Breast epithelium (tissue), 4 donors: ENCODE data around the gene PLXNC1. TPM values are rescaled to one million over a fixed set of nuclear protein-coding genes. Genes with fewer than 3 reads are reported as not detected.

Source experiments
- DNase-seq, 2 donors: peaks; one replicate each; pipeline ENCODE4 v3.0.0-alpha.2; 2019; ENCODE audit warnings: low spot score in 2 of 2
- H3K27ac ChIP-seq, 2 donors: fragments of 200-600 bp; sonication (generic) in 1 of 2; one replicate each; pipeline ENCODE4 v1.5.1; 2016 to 2019; ENCODE audit warnings: mild to moderate bottlenecking in 1 of 2
- H3K27me3 ChIP-seq, 2 donors: fragments of 200-600 bp; sonication (generic) in 1 of 2; one replicate each; pipeline versions ENCODE4 v1.5.1 to v1.6.0; 2017 to 2019; ENCODE audit warnings: control low read depth in 1 of 2, mild to moderate bottlenecking in 1 of 2
- H3K36me3 ChIP-seq: fragments of 200-600 bp; one replicate; pipeline ENCODE4 v1.5.1; 2019
- H3K4me1 ChIP-seq, 2 donors: fragments of 200-600 bp; sonication (generic); one replicate each; pipeline ENCODE4 v1.5.1; 2016 to 2019; ENCODE audit warnings: control low read depth in 1 of 2
- H3K4me3 ChIP-seq, 3 donors: fragments of 200-600 bp; sonication (generic); 1 replicate in 2 of 3; 2 replicates in 1 of 3; pipeline ENCODE4 v1.5.1; 2016 to 2019; ENCODE audit warnings: mild to moderate bottlenecking in 3 of 3, moderate library complexity in 2 of 3
- H3K9me3 ChIP-seq, 2 donors: fragments of 200-600 bp; sonication (generic) in 1 of 2; one replicate each; pipeline ENCODE4 v1.5.1; 2016 to 2019; ENCODE audit warnings: control low read depth in 1 of 2
- CTCF ChIP-seq, 3 donors: fragments of 450-650 bp; IDR thresholded peaks; one replicate each; pipeline ENCODE4 v1.5.1; 2016 to 2017; ENCODE audit warnings: antibody characterized with exemption in 3 of 3, mild to moderate bottlenecking in 3 of 3, moderate library complexity in 3 of 3
- POLR2A ChIP-seq: fragments of 450-650 bp; IDR thresholded peaks from one replicate; pipeline ENCODE4 v1.6.1; 2016; ENCODE audit warnings: antibody characterized with exemption, mild to moderate bottlenecking, moderate library complexity
- POLR2AphosphoS5 ChIP-seq, 3 donors: sonication (generic); formaldehyde crosslinking; IDR thresholded peaks; one replicate each; pipeline ENCODE4 v1.6.1; 2017; ENCODE audit warnings: antibody characterized with exemption in 3 of 3
- intact Hi-C: fragments of 100-400 bp; cut with DNase I; formaldehyde crosslinking; loops from one replicate; pipeline ENCODE4 v1.15.1; 2023; ENCODE audit warnings: low total_unique reads
- total RNA-seq, 3 donors: library from RNA; depleted of rRNA; stranded (reverse); fragments of >200 nt; gene quantifications; one replicate each; pipeline ENCODE4 v1.1.0, GENCODE V29; 2016

PLXNC1 gene
- total RNA-seq, 3 donors from 2014 or later: 7.5 to 21.4 (median 8.2) TPM

GRCh38 chr12:94198469-94198868 is 50.1 kb downstream of the PLXNC1 start:
- no peak overlapping the region for H3K27ac ChIP-seq
- H3K4me1 ChIP-seq: no peaks in the 10 kb centered on the region
- no peaks in the 10 kb centered on the region for H3K27me3 ChIP-seq
- DNase-seq: no peak
- H3K9me3 ChIP-seq: no peaks in the 10 kb centered on the region
- H3K4me3 ChIP-seq: no peak overlapping the region
- no peak for TF ChIP-seq POLR2AphosphoS5 (IDR thresholded peaks at IDR 0.05)
- TF ChIP-seq CTCF (IDR thresholded peaks at IDR 0.05): no peak
- no peak for TF ChIP-seq POLR2A
- intact Hi-C loops: no loop called here
- no peaks in the 10 kb centered on the region for H3K36me3 ChIP-seq

- DNase-seq: no peak
- Histone ChIP-seq H3K36me3 (no peaks in the 10 kb centered on the region), H3K4me1 (no peaks in the 10 kb centered on the region), H3K9me3 (no peaks in the 10 kb centered on the region), H3K27ac (no peak overlapping the region), H3K27me3 (no peaks in the 10 kb centered on the region), H3K4me3 (no peak overlapping the region)
- no peak for TF ChIP-seq POLR2A
- TF ChIP-seq CTCF (IDR thresholded peaks at IDR 0.05): no peak
- TF ChIP-seq POLR2AphosphoS5 (IDR thresholded peaks at IDR 0.05): no peak
- intact Hi-C loops: no loop called here
Measured at GRCh38 chr12:94198872-94199271, 50.5 kb downstream of the PLXNC1 start.

GRCh38 chr12:94200069-94200468 is 51.7 kb downstream of the PLXNC1 start:
- no peak overlapping the region for H3K27ac ChIP-seq
- no peaks in the 10 kb centered on the region for H3K27me3 ChIP-seq
- no peaks in the 10 kb centered on the region for H3K9me3 ChIP-seq
- no peaks in the 10 kb centered on the region for H3K36me3 ChIP-seq
- no peak for DNase-seq
- TF ChIP-seq POLR2AphosphoS5 (IDR thresholded peaks at IDR 0.05) (no peak), CTCF (IDR thresholded peaks at IDR 0.05) (no peak), POLR2A (no peak)
- intact Hi-C loops: no loop called here
- H3K4me1 ChIP-seq: no peaks in the 10 kb centered on the region
- H3K4me3 ChIP-seq: no peak overlapping the region

- Histone ChIP-seq H3K9me3 (no peaks in the 10 kb centered on the region), H3K27me3 (no peaks in the 10 kb centered on the region), H3K4me3 (no peak overlapping the region), H3K27ac (no peak overlapping the region), H3K4me1 (no peaks in the 10 kb centered on the region), H3K36me3 (no peaks in the 10 kb centered on the region)
- intact Hi-C loops: no loop called here
- DNase-seq: no peak
- TF ChIP-seq CTCF (IDR thresholded peaks at IDR 0.05) (no peak), POLR2AphosphoS5 (IDR thresholded peaks at IDR 0.05) (no peak), POLR2A (no peak)
Measured at GRCh38 chr12:94200695-94201094, 52.3 kb downstream of the PLXNC1 start.

GRCh38 chr12:94202245-94203180 is 54.1 kb downstream of the PLXNC1 start:
- Histone ChIP-seq H3K4me1 (no peaks in the 10 kb centered on the region), H3K27ac (no peak overlapping the region), H3K9me3 (no peaks in the 10 kb centered on the region), H3K4me3 (no peak overlapping the region), H3K27me3 (no peaks in the 10 kb centered on the region), H3K36me3 (no peaks in the 10 kb centered on the region)
- intact Hi-C loops: no loop called here
- no peak for TF ChIP-seq POLR2A
- TF ChIP-seq CTCF (IDR thresholded peaks at IDR 0.05): no peak
- no peak for TF ChIP-seq POLR2AphosphoS5 (IDR thresholded peaks at IDR 0.05)
- no peak for DNase-seq
